Measurements from ENCODE around the gene DGKG. TPM values are rescaled to one million over a fixed set of nuclear protein-coding genes. Genes with fewer than 3 reads are reported as not detected.

DGKG gene
- total RNA-seq, 3 donors from 2014 or later = 0.59 to 2.3 (median 2.1) TPM

DNA sequence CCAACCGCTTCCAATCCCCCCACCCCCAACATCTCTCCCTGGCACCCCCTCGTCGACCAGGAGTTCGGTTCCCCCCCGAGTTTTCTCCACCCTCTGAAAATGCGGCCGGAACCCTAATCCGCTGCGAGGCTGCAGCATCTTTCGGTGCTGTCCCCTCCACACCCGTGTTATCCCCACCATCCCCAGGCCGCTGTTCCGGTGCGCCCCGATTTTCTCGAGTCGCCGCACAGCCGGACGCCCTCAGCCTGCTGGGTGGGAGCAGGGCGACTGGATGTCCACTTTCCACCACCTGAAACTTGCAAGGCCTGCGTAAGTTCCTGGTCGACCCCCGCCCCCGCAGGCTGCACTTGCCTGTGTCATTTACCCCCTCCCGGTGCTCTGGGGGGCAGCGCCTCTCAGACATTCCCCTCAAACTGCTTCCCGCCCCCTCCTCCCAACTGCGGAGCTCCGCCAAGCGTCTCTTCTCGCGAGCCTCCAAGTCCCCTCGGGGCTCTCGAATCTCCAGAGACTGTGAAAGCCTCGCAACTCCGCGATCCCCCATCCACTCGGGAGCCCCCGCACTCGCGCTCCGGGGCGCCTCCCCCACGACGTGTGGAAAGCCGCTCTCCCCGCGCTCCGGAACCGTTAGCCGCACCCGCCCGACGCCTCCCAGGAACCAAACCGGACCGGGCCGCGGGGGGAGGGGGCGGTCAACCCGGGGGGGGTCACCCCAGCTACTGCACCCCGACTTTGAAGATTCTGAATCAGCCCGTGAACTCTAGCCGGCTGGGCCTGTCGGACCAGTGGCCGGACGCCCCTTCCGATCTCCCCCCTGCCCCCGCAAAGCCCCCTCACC, 253.7 kb downstream of the DGKG start:
- H3K9me3 ChIP-seq = no peaks in the 10 kb centered on the region
- intact Hi-C loops (cut with DNase I; ENCODE audit: low total_unique reads) = no loop called here
- TF ChIP-seq POLR2AphosphoS5 (IDR thresholded peaks at IDR 0.05) (no peak), POLR2A (IDR thresholded peaks at IDR 0.05) (no peak)
- TF ChIP-seq, protein P1, sequence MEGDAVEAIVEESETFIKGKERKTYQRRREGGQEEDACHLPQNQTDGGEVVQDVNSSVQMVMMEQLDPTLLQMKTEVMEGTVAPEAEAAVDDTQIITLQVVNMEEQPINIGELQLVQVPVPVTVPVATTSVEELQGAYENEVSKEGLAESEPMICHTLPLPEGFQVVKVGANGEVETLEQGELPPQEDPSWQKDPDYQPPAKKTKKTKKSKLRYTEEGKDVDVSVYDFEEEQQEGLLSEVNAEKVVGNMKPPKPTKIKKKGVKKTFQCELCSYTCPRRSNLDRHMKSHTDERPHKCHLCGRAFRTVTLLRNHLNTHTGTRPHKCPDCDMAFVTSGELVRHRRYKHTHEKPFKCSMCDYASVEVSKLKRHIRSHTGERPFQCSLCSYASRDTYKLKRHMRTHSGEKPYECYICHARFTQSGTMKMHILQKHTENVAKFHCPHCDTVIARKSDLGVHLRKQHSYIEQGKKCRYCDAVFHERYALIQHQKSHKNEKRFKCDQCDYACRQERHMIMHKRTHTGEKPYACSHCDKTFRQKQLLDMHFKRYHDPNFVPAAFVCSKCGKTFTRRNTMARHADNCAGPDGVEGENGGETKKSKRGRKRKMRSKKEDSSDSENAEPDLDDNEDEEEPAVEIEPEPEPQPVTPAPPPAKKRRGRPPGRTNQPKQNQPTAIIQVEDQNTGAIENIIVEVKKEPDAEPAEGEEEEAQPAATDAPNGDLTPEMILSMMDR (IDR thresholded peaks at IDR 0.05) = no peak
- peak overlapping the region; percentile 75 to 85 for H3K27ac ChIP-seq
- DNase-seq (ENCODE audit: low spot score in 2 of 2) = no peak
- peaks cover 0 to 8% of the 10 kb centered on the region in 2 donors for H3K4me1 ChIP-seq
- peaks cover 0 to 11% of the 10 kb centered on the region in 2 donors for H3K27me3 ChIP-seq
- peak overlapping the region; percentile 68 to 82 (median 80) for H3K4me3 ChIP-seq
- no peaks in the 10 kb centered on the region for H3K36me3 ChIP-seq

DNA sequence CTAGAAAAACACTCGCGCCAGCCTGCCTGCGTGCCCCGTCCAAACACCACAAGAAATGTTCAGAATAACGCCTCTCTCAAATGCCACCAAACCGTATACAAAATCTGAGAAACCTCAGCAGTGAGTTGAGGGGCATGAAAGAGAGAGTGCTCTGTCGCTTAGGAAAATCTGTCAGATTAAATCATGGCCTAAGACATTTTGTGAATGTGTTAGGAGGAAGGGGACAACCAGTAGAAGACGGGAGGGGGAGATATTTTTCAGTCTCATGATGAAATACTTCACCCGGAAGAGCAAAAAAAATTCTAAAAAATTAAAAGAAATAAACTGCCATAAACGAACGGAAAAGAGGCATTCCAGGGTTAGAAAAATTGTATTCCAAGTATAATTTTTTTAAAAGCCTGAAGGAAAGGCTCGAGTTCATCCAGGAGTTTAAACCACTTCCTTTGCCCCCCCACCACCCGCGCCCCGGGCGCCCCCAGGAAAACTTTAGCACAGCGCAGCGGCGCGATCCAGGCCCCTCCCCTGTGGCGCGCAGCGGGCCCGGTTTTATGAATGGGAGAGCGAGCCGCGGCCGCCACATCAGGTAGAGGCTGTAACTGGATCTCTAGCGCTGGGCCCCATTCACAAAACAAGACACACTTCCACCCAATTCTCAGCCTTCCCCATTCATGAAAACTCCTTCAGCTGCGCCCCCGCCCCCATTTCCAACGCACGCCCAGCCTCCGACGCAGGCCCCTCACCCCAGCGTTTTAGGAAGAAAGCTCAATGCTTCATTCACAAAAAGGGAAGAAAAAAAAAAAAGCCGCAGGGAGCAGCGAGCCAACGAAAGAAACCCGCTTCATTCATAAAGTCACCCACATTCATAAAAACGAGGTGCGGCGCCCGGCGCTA, 254.6 kb downstream of the DGKG start:
- peak; percentile 59 to 62 for DNase-seq (ENCODE audit: low spot score in 2 of 2)
- TF ChIP-seq POLR2A (IDR thresholded peaks at IDR 0.05) = no peak
- no peak for TF ChIP-seq POLR2AphosphoS5 (IDR thresholded peaks at IDR 0.05)
- TF ChIP-seq, protein P1 (IDR thresholded peaks at IDR 0.05) = no peak
- H3K27me3 ChIP-seq = peaks cover 0 to 8% of the 10 kb centered on the region in 2 donors
- peaks cover 0 to 8% of the 10 kb centered on the region in 2 donors for H3K4me1 ChIP-seq
- intact Hi-C loops (cut with DNase I; ENCODE audit: low total_unique reads) = no loop called here
- H3K27ac ChIP-seq = peak overlapping the region; percentile 26 to 85
- peak overlapping the region; percentile 68 to 82 (median 80) for H3K4me3 ChIP-seq
- no peaks in the 10 kb centered on the region for H3K36me3 ChIP-seq
- no peaks in the 10 kb centered on the region for H3K9me3 ChIP-seq

DNA sequence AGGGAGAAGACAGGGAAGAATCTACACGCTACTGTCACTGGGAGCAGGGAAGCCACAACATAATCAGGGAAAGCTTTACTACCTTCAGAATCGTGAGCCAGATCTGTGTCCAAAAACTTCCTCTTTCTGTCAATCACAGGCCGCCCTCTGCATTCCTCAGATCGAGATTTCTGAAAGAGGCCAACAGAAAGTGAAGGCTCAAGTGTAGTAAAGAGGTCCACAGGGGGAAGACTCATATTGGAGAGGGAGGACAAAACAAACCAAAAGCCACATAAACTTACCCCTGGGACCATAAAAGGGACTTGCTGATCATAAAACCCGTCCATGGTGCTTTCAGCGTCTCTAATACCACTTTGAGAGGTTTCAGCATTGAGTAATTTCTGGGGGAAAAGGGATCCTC, 256.5 kb downstream of the DGKG start:
- no peaks in the 10 kb centered on the region for H3K36me3 ChIP-seq
- peaks cover 0 to 6% of the 10 kb centered on the region in 2 donors for H3K4me1 ChIP-seq
- no peak overlapping the region for H3K4me3 ChIP-seq
- H3K27me3 ChIP-seq = no peaks in the 10 kb centered on the region
- no peak overlapping the region for H3K27ac ChIP-seq
- no peak for DNase-seq (ENCODE audit: low spot score in 2 of 2)
- intact Hi-C loops (cut with DNase I; ENCODE audit: low total_unique reads) = no loop called here
- TF ChIP-seq POLR2AphosphoS5 (IDR thresholded peaks at IDR 0.05) = no peak
- H3K9me3 ChIP-seq = no peaks in the 10 kb centered on the region

DNA sequence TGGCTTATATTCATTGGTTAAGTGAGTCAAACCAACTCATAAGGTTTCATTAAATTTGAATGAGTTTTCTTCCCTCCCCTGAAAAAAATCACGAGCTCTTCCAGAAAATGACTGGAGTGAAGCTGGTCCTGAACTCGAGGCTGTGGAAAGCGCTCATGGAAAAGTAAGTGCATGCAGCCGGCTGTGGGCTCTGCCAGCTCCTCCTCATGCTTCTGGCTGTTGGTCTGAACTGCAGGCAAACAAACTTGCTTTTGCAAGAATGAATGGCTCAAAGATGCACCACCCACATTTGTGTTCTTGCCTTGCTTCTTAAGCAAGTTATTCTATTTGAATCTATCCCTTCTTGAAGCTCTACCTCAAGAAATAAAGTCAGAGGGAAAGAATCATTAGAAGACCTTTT, 259.3 kb downstream of the DGKG start:
- no peak overlapping the region for H3K27ac ChIP-seq

DNA sequence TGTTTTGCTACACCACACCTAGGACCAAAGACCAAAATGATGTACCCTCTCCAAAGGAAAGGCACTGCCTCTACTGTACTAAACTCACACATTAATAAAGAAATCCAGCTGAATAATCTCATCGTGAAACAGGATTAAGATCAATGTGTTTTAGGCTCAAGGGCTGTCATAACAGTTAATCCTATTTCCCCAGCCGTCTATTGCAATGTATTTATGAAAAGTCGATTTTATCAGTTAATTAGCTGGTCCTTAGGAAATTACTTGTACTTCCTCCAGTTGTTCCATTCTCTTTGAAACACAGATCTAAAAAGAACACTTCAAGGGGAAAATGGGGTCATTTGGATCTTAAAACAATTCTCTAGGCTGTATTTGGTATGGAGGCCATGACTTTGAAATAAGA, 261.6 kb downstream of the DGKG start:
- Histone ChIP-seq H3K4me1 (peaks cover 0 to 12% of the 10 kb centered on the region in 2 donors), H3K36me3 (no peaks in the 10 kb centered on the region), H3K4me3 (no peak overlapping the region), H3K9me3 (no peaks in the 10 kb centered on the region), H3K27ac (no peak overlapping the region), H3K27me3 (no peaks in the 10 kb centered on the region)
- intact Hi-C loops (cut with DNase I; ENCODE audit: low total_unique reads) = no loop called here
- DNase-seq (ENCODE audit: low spot score in 2 of 2) = no peak
- TF ChIP-seq POLR2AphosphoS5 (IDR thresholded peaks at IDR 0.05) (no peak), POLR2A (IDR thresholded peaks at IDR 0.05) (no peak)
- TF ChIP-seq, protein P1 (IDR thresholded peaks at IDR 0.05) = no peak

More for the DNA sequence above, 259.3 kb downstream of the DGKG start:
- no peaks in the 10 kb centered on the region for H3K27me3 ChIP-seq
- H3K4me1 ChIP-seq = peaks cover 0 to 12% of the 10 kb centered on the region in 2 donors
- H3K4me3 ChIP-seq = no peak overlapping the region
- H3K36me3 ChIP-seq = no peaks in the 10 kb centered on the region
- intact Hi-C loops (cut with DNase I; ENCODE audit: low total_unique reads) = no loop called here
- DNase-seq (ENCODE audit: low spot score in 2 of 2) = no peak
- no peaks in the 10 kb centered on the region for H3K9me3 ChIP-seq
- TF ChIP-seq POLR2AphosphoS5 (IDR thresholded peaks at IDR 0.05) (no peak), POLR2A (IDR thresholded peaks at IDR 0.05) (no peak)
- TF ChIP-seq, protein P1 (IDR thresholded peaks at IDR 0.05) = no peak

Measured in breast epithelium (tissue), 4 donors.